ENCODE measurements around the gene TJP2. TPM values are rescaled to one million over a fixed set of nuclear protein-coding genes. Genes with fewer than 3 reads are reported as not detected.
A peak's percentile ranks its signal among the peaks of the same experiment; 100 is the strongest.

TJP2 gene
- total and polyA plus RNA-seq, 2 of the 4 experiments (the other 2 are of a cell fraction) = 38.3 to 49.3 TPM

- H3K27ac ChIP-seq (ENCODE audit: insufficient read depth, low read length) = peak overlapping the region; percentile 23
- no peaks in the 10 kb centered on the region for H3K36me3 ChIP-seq (ENCODE audit: control insufficient read depth, insufficient read depth, low read length)
- peak overlapping the region; percentile 71 for H2BK20ac ChIP-seq (ENCODE audit: low read depth, low read length)
- peak overlapping the region; percentile 90 for H2BK5ac ChIP-seq (ENCODE audit: low read depth, low read length, poor library complexity, severe bottlenecking)
- H2AK9ac ChIP-seq (replicated peaks; ENCODE audit: low read depth, low read length, poor library complexity) = peak overlapping the region; percentile 96
- no TSS peak for BruUV-seq (replicated peaks)
- peaks cover 7 to 67% of the 10 kb centered on the region in 2 experiments; a peak in 3 of 4 replicates for H3K79me1 ChIP-seq (ENCODE audit: low read depth in 1 of 2, low read length in 2 of 2)
- peak overlapping the region; percentile 69 for H3K14ac ChIP-seq (replicated peaks; ENCODE audit: low read depth, low read length)
- ATAC-seq (ENCODE audit: low read depth) (peak; percentile 60), DNase-seq (peak; percentile 98)
- peak overlapping the region; percentile 73 for H3K4ac ChIP-seq (ENCODE audit: low read depth, low read length)
- peaks cover 10% of the 10 kb centered on the region for H3K9me1 ChIP-seq (ENCODE audit: insufficient read depth, low read length)
- no peak overlapping the region for H4K5ac ChIP-seq (ENCODE audit: low read depth, low read length)
- peaks cover 6% of the 10 kb centered on the region for H3K4me1 ChIP-seq (ENCODE audit: control insufficient read depth, insufficient read depth, low read length)
- dilution Hi-C loops (cut with HindIII; ENCODE audit: low sequenced_read_pairs, unreplicated experiment) = no loop called here
- H4K8ac ChIP-seq (ENCODE audit: low read depth in 2 of 2, low read length in 2 of 2) = peak overlapping the region in 1 of 2 experiments; percentile 41; a peak in 2 of 4 replicates
- intact Hi-C loops (cut with micrococcal nuclease) = loop anchor here (5.0 kb wide), 1 partner anchor 53 kb away; no protein-coding TSS in a partner anchor
- peak overlapping the region; percentile 92 for H2AFZ ChIP-seq (replicated peaks; ENCODE audit: low read length, poor library complexity)
- CTCF ChIA-PET = interaction anchor here (0.6 to 1.0 kb wide), 4 partner anchors 16 to 794 kb away, joined by 3 to 13 read pairs (median 5); partner anchors contain the start of gene FXN
- H3K4me3 ChIP-seq (ENCODE audit: insufficient read depth, low read depth, low read length) = peak overlapping the region; percentile 69
- no peaks in the 10 kb centered on the region for H3K9me3 ChIP-seq (ENCODE audit: control insufficient read depth, insufficient read depth, low read length)
- peaks cover 15% of the 10 kb centered on the region; the same call in 1 of the 2 replicates for H4K20me1 ChIP-seq (ENCODE audit: insufficient read depth, low read length)
- H4K91ac ChIP-seq (ENCODE audit: insufficient read depth, low read depth, low read length) = peak overlapping the region; percentile 63
- POLR2A ChIA-PET (ENCODE audit: unreplicated experiment) = no interaction called here
- peak overlapping the region; percentile 22; the same call in 1 of the 2 replicates for H3K18ac ChIP-seq (ENCODE audit: low read depth, low read length)
- H3K4me2 ChIP-seq (ENCODE audit: low read depth, low read length) = peak overlapping the region; percentile 78
- peak overlapping the region; percentile 57 for H3K9ac ChIP-seq (ENCODE audit: low read depth, low read length)
- peak overlapping the region; percentile 66 for H2BK120ac ChIP-seq (ENCODE audit: low read depth, low read length)
- in situ Hi-C loops (cut with MboI; ENCODE audit: low sequenced_read_pairs) = no loop called here
- H3K23ac ChIP-seq (ENCODE audit: low read depth, low read length) = peak overlapping the region; percentile 84
- H3K56ac ChIP-seq (ENCODE audit: extremely low read depth, insufficient read depth, low read length) = peak overlapping the region; percentile 33; the same call in 1 of the 2 replicates
- no peaks in the 10 kb centered on the region for H3K27me3 ChIP-seq (ENCODE audit: control insufficient read depth, insufficient read depth, low read length)
- H2BK15ac ChIP-seq (ENCODE audit: low read depth, low read length) = peak overlapping the region; percentile 56; the same call in 1 of the 3 replicates
- WGBS, 2 experiments (ENCODE audit: extremely low coverage in 2 of 2, insufficient read length in 1 of 2) = 0% methylated on average over 6 of the region's 21 CpGs; no CpG with 5 or more reads in 1 of the 2 experiments
- H2AK5ac ChIP-seq (ENCODE audit: low read depth, low read length) = peak overlapping the region; percentile 9
- TF ChIP-seq MAZ (IDR thresholded peaks at IDR 0.05; ENCODE audit: borderline replicate concordance, low read depth, low read length) (peak; percentile 88), SMC3 (IDR thresholded peaks at IDR 0.05; ENCODE audit: low read depth, low read length) (no peak), FOS (IDR thresholded peaks at IDR 0.05; ENCODE audit: low read depth, low read length) (peak; percentile 87), NFE2L2 (IDR thresholded peaks at IDR 0.05; ENCODE audit: low read depth, low read length) (no peak), CEBPB (IDR thresholded peaks at IDR 0.05; ENCODE audit: low read depth, low read length) (no peak), CHD1 (IDR thresholded peaks at IDR 0.05; ENCODE audit: low read depth, low read length) (peak; percentile 31; the same call in 1 of the 2 replicates), MXI1 (IDR thresholded peaks at IDR 0.05; ENCODE audit: borderline replicate concordance, low read depth, low read length) (0 out of 2 replicates have a peak, but pooled peaks have one; percentile 53), BHLHE40 (IDR thresholded peaks at IDR 0.05; ENCODE audit: low read depth, low read length) (peak; percentile 63), CTCF (conservative IDR thresholded peaks at IDR 0.05; ENCODE audit: low read depth, low read length) (no peak), MAFK (IDR thresholded peaks at IDR 0.05; ENCODE audit: low read depth, low read length) (no peak; the same call in 1 of the 2 replicates), RAD21 (IDR thresholded peaks at IDR 0.05; ENCODE audit: low read length) (no peak; the same call in 1 of the 2 replicates), RFX5 (IDR thresholded peaks at IDR 0.05; ENCODE audit: low read depth, low read length) (no peak), USF2 (IDR thresholded peaks at IDR 0.05; ENCODE audit: low read depth, low read length) (no peak), POLR2A (IDR thresholded peaks at IDR 0.05; ENCODE audit: low read depth, low read length) (peak; percentile 80)
These were observed 763 bp downstream of the TJP2 start for GRCh38 chr9:69174616-69175463.
